Lung microvascular endothelial cell (primary cell): ENCODE results near the gene PXN. TPM values are rescaled to one million over a fixed set of nuclear protein-coding genes. Genes with fewer than 3 reads are reported as not detected.
A peak's percentile ranks its signal among the peaks of the same experiment; 100 is the strongest.

ENCODE experiments used
- DNase-seq, 2 donors: peaks; one replicate each; pipeline versions ENCODE4 v3.0.0 to v3.0.0-alpha.2; 2010; ENCODE audit warnings: low read depth in 2 of 2
- total RNA-seq: library from RNA; depleted of rRNA; stranded (reverse); fragments of >200 nt; gene quantifications from 2 replicates; pipeline ENCODE4 v1.2.1, GENCODE V29; 2014

PXN gene
- total RNA-seq, 1 donor from 2014 or later: 56.2 TPM

GRCh38 chr12:120180975-120181374 lies 84.6 kb downstream of the PXN start:
- no peak for DNase-seq

- no peak for DNase-seq
Measured at GRCh38 chr12:120175537-120175936, 90.0 kb downstream of the PXN start.

GRCh38 chr12:120175062-120175461 lies 90.5 kb downstream of the PXN start:
- DNase-seq: no peak

GRCh38 chr12:120172053-120172452 lies 93.5 kb downstream of the PXN start:
- no peak for DNase-seq

- DNase-seq: no peak
Measured at GRCh38 chr12:120170631-120171030, 94.9 kb downstream of the PXN start.

- DNase-seq: no peak
Measured at GRCh38 chr12:120169946-120170345, 95.6 kb downstream of the PXN start.

GRCh38 chr12:120168337-120168736 lies 97.2 kb downstream of the PXN start:
- DNase-seq: no peak

GRCh38 chr12:120167529-120168095 lies 97.9 kb downstream of the PXN start:
- DNase-seq: peak in 1 of 2 donors; percentile 55

DNA sequence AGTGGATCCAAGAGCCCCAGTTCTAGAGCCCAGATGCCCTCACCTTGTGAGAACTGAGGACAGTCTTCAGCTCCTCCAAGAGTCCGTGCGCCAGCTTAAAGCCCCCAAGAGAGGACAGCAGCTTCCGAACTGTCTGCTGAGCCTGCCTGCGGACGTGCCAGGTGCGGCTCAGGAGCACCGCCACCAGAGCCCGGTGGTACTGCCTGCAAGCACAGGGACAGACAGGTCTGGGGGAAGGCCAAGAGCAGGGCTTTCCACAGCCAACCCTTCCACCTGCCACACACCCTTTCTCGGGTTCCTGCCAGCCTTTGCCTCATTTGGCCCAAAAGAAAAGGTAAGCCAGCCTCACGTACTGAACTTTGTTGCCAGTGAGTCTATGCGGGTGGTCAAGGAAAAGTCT lies 101.2 kb downstream of the PXN start:
- no peak for DNase-seq

- no peak for DNase-seq
Measured at GRCh38 chr12:120162763-120163162, 102.8 kb downstream of the PXN start.

GRCh38 chr12:120161852-120162251 lies 103.7 kb downstream of the PXN start:
- DNase-seq: no peak

Other genes with a start within 250 kb of the PXN start
- 30.9 and 41.3 TPM in 2 replicates for gene RAB35, start 149.0 kb downstream of the PXN start, total RNA-seq
- 48.4 and 68.5 TPM in 2 replicates for gene GCN1, start 71.0 kb downstream of the PXN start, total RNA-seq
- 2,396 and 3,163 TPM in 2 replicates for gene RPLP0, start 64.6 kb downstream of the PXN start, total RNA-seq
- gene RNU4-2, start 26.2 kb upstream of the PXN start, total RNA-seq: under 0.01 TPM in 2 replicates
- under 0.01 TPM in 2 replicates for gene RNU4-1, start 27.5 kb upstream of the PXN start, total RNA-seq
- 0.87 and 3.2 TPM in 2 replicates for gene SIRT4, start 36.6 kb upstream of the PXN start, total RNA-seq
- gene PLA2G1B, start 62.0 kb upstream of the PXN start, total RNA-seq: not detected in 2 replicates
- not detected in 2 replicates for gene MSI1, start 103.4 kb upstream of the PXN start, total RNA-seq
- 494 and 598 TPM in 2 replicates for gene COX6A1, start 172.4 kb upstream of the PXN start, total RNA-seq
- 26.0 and 30.5 TPM in 2 replicates for gene TRIAP1, start 180.7 kb upstream of the PXN start, total RNA-seq
- gene GATC, start 180.7 kb upstream of the PXN start, total RNA-seq: 12.6 and 17.5 TPM in 2 replicates
- gene SRSF9, start 204.0 kb upstream of the PXN start, total RNA-seq: 220 and 239 TPM in 2 replicates
- gene DYNLL1, start 230.4 kb upstream of the PXN start, total RNA-seq: 189 and 344 TPM in 2 replicates